ENCODE measurements around the gene GLG1. TPM values are rescaled to one million over a fixed set of nuclear protein-coding genes. Genes with fewer than 3 reads are reported as not detected.
"Not testable (repeated sequence)": the region's sequence is repeated elsewhere in the genome, so short reads cannot be mapped to it uniquely, and the experiment has no call there.

GLG1 gene
- total RNA-seq, 6 donors from 2014 or later: 88.3 to 149 (median 110) TPM

GRCh38 chr16:74413485-74413884, 193.4 kb downstream of the GLG1 start:
- WGBS, 2 donors: 92% methylated on average over 4 to 8 of the region's 9 CpGs
- H3K27ac ChIP-seq, H3K27me3 ChIP-seq, H3K4me3 ChIP-seq, H3K4me1 ChIP-seq, H3K9me3 ChIP-seq, DNase-seq, H3K36me3 ChIP-seq: not testable (repeated sequence)
- ATAC-seq (ENCODE audit: low FRiP score in 2 of 2): peak in 1 of 2 donors; percentile 3

DNA sequence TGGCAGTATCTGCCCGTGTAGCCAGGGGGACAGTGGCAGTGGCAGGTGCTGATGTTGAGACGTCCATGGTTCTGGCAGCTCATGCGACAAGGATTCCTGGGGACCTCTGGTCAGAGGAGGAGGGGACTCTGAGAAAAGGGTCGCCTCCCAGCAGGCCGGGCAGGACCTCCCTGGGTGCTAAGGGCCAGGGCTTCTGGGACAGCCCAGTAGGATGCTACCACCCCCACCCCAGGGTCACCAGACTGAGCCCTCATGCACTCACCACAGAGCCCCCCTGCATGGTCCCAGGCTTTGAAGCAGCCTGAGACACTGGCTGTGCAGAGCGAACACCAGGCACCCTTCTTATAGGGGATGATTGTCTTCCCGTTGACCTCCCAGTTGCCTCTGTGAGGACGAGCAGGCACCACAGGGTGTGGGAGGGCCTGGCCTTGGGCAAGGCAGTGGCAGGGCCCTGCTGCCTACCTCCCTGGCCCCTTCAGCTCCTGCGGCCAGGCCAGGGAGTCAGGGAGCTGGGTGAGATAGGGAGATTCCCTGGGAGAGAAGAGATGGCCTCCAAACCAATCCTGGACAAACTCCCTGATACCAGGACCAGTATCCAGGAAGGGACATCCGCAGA, 194.0 kb downstream of the GLG1 start:
- not testable (repeated sequence) for H3K9me3 ChIP-seq; H3K27ac ChIP-seq; ATAC-seq (ENCODE audit: low FRiP score in 2 of 2); H3K36me3 ChIP-seq; H3K4me3 ChIP-seq; H3K27me3 ChIP-seq; H3K4me1 ChIP-seq
- peak in 1 of 2 donors; percentile 51 for DNase-seq
- 71 to 80% methylated on average over 5 to 6 of the region's 10 CpGs for WGBS, 2 donors

GRCh38 chr16:74412138-74412774, 194.7 kb downstream of the GLG1 start:
- H3K36me3 ChIP-seq; H3K4me1 ChIP-seq; H3K27ac ChIP-seq; H3K9me3 ChIP-seq; H3K27me3 ChIP-seq; H3K4me3 ChIP-seq; DNase-seq; ATAC-seq (ENCODE audit: low FRiP score in 2 of 2): not testable (repeated sequence)
- 71 to 77% methylated on average over 5 of the region's 13 CpGs for WGBS, 2 donors

- H3K36me3 ChIP-seq, H3K4me3 ChIP-seq, H3K27ac ChIP-seq, H3K9me3 ChIP-seq, H3K4me1 ChIP-seq, H3K27me3 ChIP-seq: not testable (repeated sequence)
- ATAC-seq (ENCODE audit: low FRiP score in 2 of 2) (peak in 1 of 2 donors; percentile 7), DNase-seq (peak in 1 of 2 donors; percentile 70)
- WGBS, 2 donors: 92% methylated on average over 4 of the region's 9 CpGs; no CpG with 5 or more reads in 1 of the 2 donors
These were observed 195.9 kb downstream of the GLG1 start for GRCh38 chr16:74410981-74411380.

GRCh38 chr16:74410057-74410957, 196.6 kb downstream of the GLG1 start:
- H3K4me1 ChIP-seq, H3K27me3 ChIP-seq, H3K4me3 ChIP-seq, H3K36me3 ChIP-seq, H3K9me3 ChIP-seq, H3K27ac ChIP-seq: not testable (repeated sequence)
- DNase-seq (peak in 1 of 2 donors; percentile 77), ATAC-seq (ENCODE audit: low FRiP score in 2 of 2) (peak in 1 of 2 donors; percentile 15)
- whole genome bisulfite sequencing, 2 donors: 85 to 89% methylated on average over 6 to 10 of the region's 18 CpGs

- WGBS, 2 donors: 83 to 100% methylated on average over 1 to 2 of the region's 15 CpGs
These were observed 197.5 kb downstream of the GLG1 start for GRCh38 chr16:74409185-74409981.

GRCh38 chr16:74407362-74407705, 199.6 kb downstream of the GLG1 start:
- peak; percentile 41 to 88 for DNase-seq
- H3K27ac ChIP-seq: peak overlapping the region; percentile 72 to 86 (median 82)
- H3K27me3 ChIP-seq, H3K4me1 ChIP-seq, H3K36me3 ChIP-seq, H3K9me3 ChIP-seq: not testable (repeated sequence)
- peak in 1 of 2 donors; percentile 8 for TF ChIP-seq POLR2AphosphoS5 (IDR thresholded peaks at IDR 0.05)
- H3K4me3 ChIP-seq: peak overlapping the region in 3 of 4 donors; percentile 41 to 52 (median 48)
- ATAC-seq (ENCODE audit: low FRiP score in 2 of 2): peak in 1 of 2 donors; percentile 66
- WGBS, 2 donors: 28% methylated on average over 18 of the region's 23 CpGs; no CpG with 5 or more reads in 1 of the 2 donors

More at GRCh38 chr16:74409185-74409981, 197.5 kb downstream of the GLG1 start:
- not testable (repeated sequence) for H3K27me3 ChIP-seq, H3K27ac ChIP-seq, H3K9me3 ChIP-seq, H3K4me1 ChIP-seq, H3K4me3 ChIP-seq, H3K36me3 ChIP-seq
- peak in 1 of 2 donors; percentile 0 for ATAC-seq (ENCODE audit: low FRiP score in 2 of 2)
- DNase-seq: peak in 1 of 2 donors; percentile 75

GRCh38 chr16:74406600-74407361, 200.1 kb downstream of the GLG1 start:
- ATAC-seq (ENCODE audit: low FRiP score in 2 of 2): peak; percentile 74 to 94
- H3K4me1 ChIP-seq, H3K27me3 ChIP-seq, H3K9me3 ChIP-seq, H3K36me3 ChIP-seq: not testable (repeated sequence)
- H3K27ac ChIP-seq: peak overlapping the region; percentile 72 to 86 (median 82)
- DNase-seq: peak; percentile 40 to 90
- peak overlapping the region in 3 of 4 donors; percentile 41 to 52 (median 48) for H3K4me3 ChIP-seq
- WGBS, 2 donors: no CpG with 5 or more reads among the region's 71 CpGs

GRCh38 chr16:74404148-74404933, 202.6 kb downstream of the GLG1 start:
- 59 to 71% methylated on average over 6 to 8 of the region's 14 CpGs for WGBS, 2 donors
- H3K36me3 ChIP-seq; H3K27me3 ChIP-seq; H3K27ac ChIP-seq; ATAC-seq (ENCODE audit: low FRiP score in 2 of 2); DNase-seq; H3K4me1 ChIP-seq; H3K4me3 ChIP-seq; H3K9me3 ChIP-seq: not testable (repeated sequence)

GRCh38 chr16:74400238-74400637, 206.7 kb downstream of the GLG1 start:
- not testable (repeated sequence) for H3K27ac ChIP-seq; H3K4me3 ChIP-seq; DNase-seq; H3K36me3 ChIP-seq; H3K4me1 ChIP-seq; H3K9me3 ChIP-seq; ATAC-seq (ENCODE audit: low FRiP score in 2 of 2); H3K27me3 ChIP-seq
- 93 to 100% methylated on average over 3 of the region's 4 CpGs for WGBS, 2 donors
